WTC11 (cell line): ENCODE results near the gene SLC9C1. TPM values are rescaled to one million over a fixed set of nuclear protein-coding genes. Genes with fewer than 3 reads are reported as not detected.

Experiments used
- ATAC-seq: fragments of 200-7000 bp; cut with Tn5 transposase; 2 replicates; pipeline ENCODE4 v1.10.0; 2021; ENCODE audit warnings: mild to moderate bottlenecking, moderate library complexity
- CTCF ChIA-PET: fragments of 300-600 bp; sonication (Branson Sonifier 250); formaldehyde crosslinking; loops from one replicate; lab custom pipeline; 2021; ENCODE audit warnings: antibody characterized with exemption; lab: Charles Lee
- POLR2A ChIA-PET: fragments of 350-600 bp; sonication (Branson Sonifier 250); formaldehyde crosslinking; loops from one replicate; lab custom pipeline; 2021; ENCODE audit warnings: antibody characterized with exemption; lab: Charles Lee
- DNase-seq: peaks from one replicate; pipeline ENCODE4 v3.0.0; 2021; ENCODE audit warnings: low spot score
- H3K27ac Mint-ChIP-seq: 2 replicates; pipeline ENCODE4 v1.8.0; 2021; ENCODE audit warnings: mixed read lengths
- H3K27me3 Mint-ChIP-seq: 2 replicates; pipeline ENCODE4 v1.8.0; 2021; ENCODE audit warnings: low read depth, mild to moderate bottlenecking, moderate library complexity, mixed read lengths
- H3K36me3 Mint-ChIP-seq: 2 replicates; pipeline ENCODE4 v1.8.0; 2021; ENCODE audit warnings: mixed read lengths
- H3K4me1 Mint-ChIP-seq: 2 replicates; pipeline ENCODE4 v1.8.0; 2022; ENCODE audit warnings: mixed read lengths
- H3K4me3 Mint-ChIP-seq: 2 replicates; pipeline ENCODE4 v1.8.0; 2021; ENCODE audit warnings: mild to moderate bottlenecking, moderate library complexity, mixed read lengths
- H3K9me3 Mint-ChIP-seq: 2 replicates; pipeline ENCODE4 v1.8.0; 2021; ENCODE audit warnings: mixed read lengths
- ARID4B ChIP-seq: sonication (generic); formaldehyde crosslinking; IDR thresholded peaks from 2 replicates; pipeline ENCODE4 v1.8.0; 2023; ENCODE audit warnings: missing genetic modification reagents, mild to moderate bottlenecking, borderline replicate concordance
- ATF3 ChIP-seq: sonication (generic); formaldehyde crosslinking; conservative IDR thresholded peaks from 2 replicates; pipeline ENCODE4 v1.8.1; 2022; ENCODE audit warnings: mild to moderate bottlenecking, missing genetic modification reagents
- CREB1 ChIP-seq: sonication (generic); formaldehyde crosslinking; IDR thresholded peaks from 2 replicates; pipeline ENCODE4 v1.8.0; 2023; ENCODE audit warnings: mild to moderate bottlenecking, missing genetic modification reagents
- CTCF ChIP-seq: fragments of 200-600 bp; IDR thresholded peaks from 2 replicates; pipeline ENCODE4 v1.8.0; 2022; ENCODE audit warnings: antibody characterized with exemption
- FOXJ3 ChIP-seq: sonication (generic); formaldehyde crosslinking; IDR thresholded peaks from 2 replicates; pipeline ENCODE4 v1.9.0; 2021; ENCODE audit warnings: missing genetic modification reagents, mild to moderate bottlenecking, borderline replicate concordance
- FOXP4 ChIP-seq: sonication (generic); formaldehyde crosslinking; IDR thresholded peaks from 2 replicates; pipeline ENCODE4 v1.8.0; 2022; ENCODE audit warnings: mild to moderate bottlenecking, missing genetic modification reagents
- HMGXB4 ChIP-seq: sonication (generic); formaldehyde crosslinking; IDR thresholded peaks from 2 replicates; pipeline ENCODE4 v1.8.1; 2023; ENCODE audit warnings: mild to moderate bottlenecking, moderate library complexity, missing genetic modification reagents
- MYBL2 ChIP-seq: sonication (generic); formaldehyde crosslinking; IDR thresholded peaks from 2 replicates; pipeline ENCODE4 v1.8.1; 2023; ENCODE audit warnings: mild to moderate bottlenecking, moderate library complexity, missing genetic modification reagents
- NFYB ChIP-seq: sonication (generic); formaldehyde crosslinking; conservative IDR thresholded peaks from 2 replicates; pipeline ENCODE4 v1.8.0; 2022; ENCODE audit warnings: low read depth, missing genetic modification reagents
- TEAD4 ChIP-seq: sonication (generic); formaldehyde crosslinking; IDR thresholded peaks from 2 replicates; pipeline ENCODE4 v1.8.0; 2022; ENCODE audit warnings: mild to moderate bottlenecking, missing genetic modification reagents
- TP53 ChIP-seq: sonication (generic); formaldehyde crosslinking; IDR thresholded peaks from 2 replicates; pipeline ENCODE4 v1.8.1; 2023; ENCODE audit warnings: mild to moderate bottlenecking, missing genetic modification reagents
- ZBTB21 ChIP-seq: sonication (generic); formaldehyde crosslinking; IDR thresholded peaks from 2 replicates; pipeline ENCODE4 v1.8.1; 2023; ENCODE audit warnings: mild to moderate bottlenecking, missing genetic modification reagents, borderline replicate concordance
- ZNF219 ChIP-seq: sonication (generic); formaldehyde crosslinking; IDR thresholded peaks from 2 replicates; pipeline ENCODE4 v1.8.0; 2023; ENCODE audit warnings: missing genetic modification reagents, mild to moderate bottlenecking, borderline replicate concordance
- ZNF423 ChIP-seq: fragments of 250-450 bp; sonication (Bioruptor Pico); IDR thresholded peaks from 2 replicates; pipeline ENCODE4 v2.1.2; 2022; ENCODE audit warnings: mild to moderate bottlenecking, moderate library complexity
- ZNF425 ChIP-seq: fragments of 250-450 bp; sonication (Bioruptor Pico); conservative IDR thresholded peaks from 2 replicates; pipeline ENCODE4 v1.9.0; 2021; ENCODE audit warnings: mild to moderate bottlenecking
- total RNA-seq: library from RNA; stranded (reverse); gene quantifications from 3 replicates; pipeline ENCODE4 v1.2.3, GENCODE V29; 2021
- TF ChIP-seq, protein P1 (sequence below): fragments of 250-450 bp; sonication (Bioruptor Pico); IDR thresholded peaks from 2 replicates; pipeline ENCODE4 v2.1.2; 2022; ENCODE audit warnings: mild to moderate bottlenecking, moderate library complexity
- TF ChIP-seq, protein P2 (sequence below): sonication (generic); formaldehyde crosslinking; IDR thresholded peaks from 2 replicates; pipeline ENCODE4 v1.8.0; 2022; ENCODE audit warnings: mild to moderate bottlenecking, missing genetic modification reagents
- TF ChIP-seq, protein P3 (sequence below): sonication (generic); formaldehyde crosslinking; IDR thresholded peaks from 2 replicates; pipeline ENCODE4 v1.8.1; 2023; ENCODE audit warnings: mild to moderate bottlenecking, missing genetic modification reagents, moderate library complexity

SLC9C1 gene
- total RNA-seq, 1 experiment from 2014 or later: 3.5 TPM

- TF ChIP-seq, protein P1, sequence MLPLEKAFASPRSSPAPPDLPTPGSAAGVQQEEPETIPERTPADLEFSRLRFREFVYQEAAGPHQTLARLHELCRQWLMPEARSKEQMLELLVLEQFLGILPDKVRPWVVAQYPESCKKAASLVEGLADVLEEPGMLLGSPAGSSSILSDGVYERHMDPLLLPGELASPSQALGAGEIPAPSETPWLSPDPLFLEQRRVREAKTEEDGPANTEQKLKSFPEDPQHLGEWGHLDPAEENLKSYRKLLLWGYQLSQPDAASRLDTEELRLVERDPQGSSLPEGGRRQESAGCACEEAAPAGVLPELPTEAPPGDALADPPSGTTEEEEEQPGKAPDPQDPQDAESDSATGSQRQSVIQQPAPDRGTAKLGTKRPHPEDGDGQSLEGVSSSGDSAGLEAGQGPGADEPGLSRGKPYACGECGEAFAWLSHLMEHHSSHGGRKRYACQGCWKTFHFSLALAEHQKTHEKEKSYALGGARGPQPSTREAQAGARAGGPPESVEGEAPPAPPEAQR (CRISPR knock-in tag): no peak
- no peak for TF ChIP-seq ZNF219
These were observed 9.8 kb upstream of the SLC9C1 start (continued) for GRCh38 chr3:112303764-112304325.

DNA sequence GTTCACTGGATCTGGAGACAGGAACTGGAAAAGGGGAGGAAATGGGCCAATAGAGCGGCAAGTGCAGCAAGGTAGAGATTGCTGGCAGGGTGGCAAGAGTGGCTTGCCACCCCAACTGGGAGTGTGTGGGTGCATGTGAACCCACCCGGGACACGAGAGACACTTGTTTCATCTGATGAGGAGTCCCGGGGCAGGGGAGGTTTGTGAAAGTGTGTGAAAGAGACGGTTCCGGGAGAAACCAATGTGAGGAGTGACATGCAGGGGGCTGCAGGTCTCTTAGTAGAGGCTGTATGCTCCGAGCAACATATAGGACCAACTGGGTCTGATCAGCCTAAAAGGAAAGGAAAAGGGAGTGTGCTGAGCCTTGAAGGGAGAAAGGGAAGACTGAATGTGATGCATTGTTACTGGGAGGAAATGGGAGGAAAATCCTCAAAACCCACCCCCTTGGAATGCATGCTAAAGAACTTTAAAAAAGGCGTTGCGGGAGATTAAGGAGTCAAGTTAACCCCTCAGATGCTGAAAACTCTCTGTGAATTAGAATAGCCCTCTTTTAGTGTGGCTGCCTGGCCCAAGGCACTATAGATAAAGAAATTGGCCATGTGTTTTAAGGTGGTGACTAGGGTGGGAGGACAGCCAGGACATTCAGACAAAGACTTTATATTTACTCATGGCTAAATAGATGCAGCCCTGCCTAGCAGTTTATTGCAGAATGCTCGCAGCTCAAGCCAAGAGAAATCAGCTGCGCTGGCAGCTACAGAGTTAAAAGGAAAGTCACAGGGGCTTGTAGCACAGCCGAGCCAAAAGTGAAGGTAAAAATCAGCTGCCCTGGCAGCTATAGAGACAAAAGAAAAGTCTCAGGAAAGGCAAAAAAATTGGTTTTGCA lies 9.1 kb upstream of the SLC9C1 start:
- POLR2A ChIA-PET: interaction anchor here (0.6 to 2.1 kb wide), 3 partner anchors 9 to 54 kb away, joined by 4 to 6 read pairs (median 5); partner anchors contain the start of genes CD200 and SLC9C1
- ATAC-seq: peak; percentile 91
- TF ChIP-seq ZNF423 (CRISPR knock-in tag) (no peak), ZNF425 (CRISPR knock-in tag) (no peak), MYBL2 (peak; percentile 44; the same call in 1 of the 2 replicates), FOXJ3 (CRISPR knock-in tag) (no peak), CREB1 (no peak), FOXP4 (CRISPR knock-in tag) (no peak), ARID4B (CRISPR knock-in tag) (no peak), TP53 (CRISPR knock-in tag) (no peak), TEAD4 (no peak; the same call in 1 of the 2 replicates), ATF3 (CRISPR knock-in tag) (no peak), ZBTB21 (CRISPR knock-in tag) (no peak), CTCF (no peak), NFYB (no peak), HMGXB4 (no peak)
- TF ChIP-seq, protein P2, sequence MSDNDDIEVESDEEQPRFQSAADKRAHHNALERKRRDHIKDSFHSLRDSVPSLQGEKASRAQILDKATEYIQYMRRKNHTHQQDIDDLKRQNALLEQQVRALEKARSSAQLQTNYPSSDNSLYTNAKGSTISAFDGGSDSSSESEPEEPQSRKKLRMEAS (CRISPR knock-in tag): peak; percentile 51; the same call in 1 of the 2 replicates
- TF ChIP-seq, protein P3, sequence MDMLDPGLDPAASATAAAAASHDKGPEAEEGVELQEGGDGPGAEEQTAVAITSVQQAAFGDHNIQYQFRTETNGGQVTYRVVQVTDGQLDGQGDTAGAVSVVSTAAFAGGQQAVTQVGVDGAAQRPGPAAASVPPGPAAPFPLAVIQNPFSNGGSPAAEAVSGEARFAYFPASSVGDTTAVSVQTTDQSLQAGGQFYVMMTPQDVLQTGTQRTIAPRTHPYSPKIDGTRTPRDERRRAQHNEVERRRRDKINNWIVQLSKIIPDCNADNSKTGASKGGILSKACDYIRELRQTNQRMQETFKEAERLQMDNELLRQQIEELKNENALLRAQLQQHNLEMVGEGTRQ (CRISPR knock-in tag): no peak

More for the DNA sequence above, 9.1 kb upstream of the SLC9C1 start:
- no peaks in the 10 kb centered on the region for H3K27me3 Mint-ChIP-seq
- H3K36me3 Mint-ChIP-seq: peaks cover 15% of the 10 kb centered on the region
- peak; percentile 37 for DNase-seq
- H3K9me3 Mint-ChIP-seq: peaks cover 13% of the 10 kb centered on the region
- CTCF ChIA-PET: interaction anchor here (0.7 to 3.8 kb wide), 8 partner anchors 9 to 191 kb away, joined by 3 to 41 read pairs (median 9); partner anchors contain the start of genes CD200 and SLC9C1
- H3K27ac Mint-ChIP-seq: no peak overlapping the region
- no peak overlapping the region for H3K4me3 Mint-ChIP-seq
- peaks cover 17% of the 10 kb centered on the region for H3K4me1 Mint-ChIP-seq
